Measurements from ENCODE around the gene OAT.
A peak's percentile ranks its signal among the peaks of the same experiment; 100 is the strongest.

Gene OAT

DNA sequence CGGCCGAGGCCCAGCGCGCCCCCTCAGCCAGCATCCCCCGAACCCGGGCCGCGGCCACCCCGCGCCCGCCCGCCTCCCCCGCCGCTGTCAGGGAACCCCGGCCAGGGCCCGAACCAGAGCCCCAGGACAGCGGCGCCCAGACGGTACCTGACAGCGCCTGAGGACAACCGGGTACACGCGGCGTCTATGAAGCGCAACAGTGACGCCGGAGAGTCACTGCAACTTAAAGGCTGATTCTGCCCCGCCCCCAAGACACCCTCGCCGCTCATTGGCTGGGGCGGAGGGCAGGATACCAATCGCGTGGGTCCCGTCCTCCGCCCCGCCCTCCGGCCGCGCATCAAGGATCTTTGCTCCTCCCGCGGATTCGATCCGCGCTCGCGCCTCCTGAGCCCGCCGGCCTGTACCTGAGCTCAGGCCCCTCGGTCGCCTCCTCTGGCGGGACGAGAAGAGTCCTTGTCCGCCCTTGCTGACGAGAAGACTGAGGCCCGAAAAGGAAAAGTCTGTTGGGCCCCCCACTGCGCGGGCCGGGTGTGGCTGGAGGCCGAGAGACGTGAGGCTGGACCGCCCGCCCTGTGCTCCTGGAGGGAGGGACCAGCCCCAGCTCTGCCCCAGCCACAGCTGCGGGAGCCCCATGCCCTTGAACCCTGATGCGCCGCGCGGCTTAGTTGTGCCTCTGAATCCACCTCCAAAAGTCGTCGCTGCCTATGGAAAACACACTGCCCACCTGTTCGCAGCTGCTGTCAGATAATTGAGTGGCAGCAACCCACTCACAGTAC, at the start of gene OAT:
OAT (minus strand) TSS at position 198 of the 776 bp plus-strand sequence. CDS start 6,752 bp downstream, outside the sequence.
- peak; percentile 1 for TF ChIP-seq CTCF (IDR thresholded peaks at IDR 0.05; ENCODE audit: low read length, missing control alignments)
- peak; percentile 95 for DNase-seq (ENCODE audit: low read depth)
- H3K4me3 ChIP-seq (replicated peaks; ENCODE audit: low read depth, low read length) = peak within 1 kb of the TSS; percentile 77

DNA sequence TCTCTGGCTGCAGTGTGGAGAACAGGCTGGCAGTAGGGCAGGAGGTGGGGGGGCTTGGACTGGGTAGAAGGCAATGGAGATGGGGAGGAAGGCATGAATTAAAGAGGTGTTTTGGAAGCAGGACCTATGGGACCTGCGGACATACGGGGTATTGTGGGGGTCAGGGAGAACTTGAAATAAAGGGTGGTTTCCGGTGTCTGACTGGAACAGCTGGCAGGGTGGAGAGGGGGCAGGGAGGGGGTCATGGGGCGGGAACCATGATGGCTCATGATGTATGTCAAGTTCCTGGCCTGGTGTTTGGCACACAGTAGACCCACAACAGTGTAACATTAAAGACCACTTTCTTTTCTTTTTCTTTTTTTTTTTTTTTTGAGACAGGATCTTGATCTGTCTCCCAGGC, 48.4 kb upstream of the OAT start:
- no peak overlapping the region for H3K4me3 ChIP-seq (replicated peaks; ENCODE audit: low read depth, low read length)
- TF ChIP-seq CTCF (IDR thresholded peaks at IDR 0.05; ENCODE audit: low read length, missing control alignments) = no peak
- DNase-seq (ENCODE audit: low read depth) = no peak

GRCh38 chr10:124465777-124466488, 47.2 kb upstream of the OAT start:
- no peak for TF ChIP-seq CTCF (IDR thresholded peaks at IDR 0.05; ENCODE audit: low read length, missing control alignments)
- no peak overlapping the region for H3K4me3 ChIP-seq (replicated peaks; ENCODE audit: low read depth, low read length)
- DNase-seq (ENCODE audit: low read depth) = no peak

- H3K4me3 ChIP-seq (replicated peaks; ENCODE audit: low read depth, low read length) = no peak overlapping the region
- TF ChIP-seq CTCF (IDR thresholded peaks at IDR 0.05; ENCODE audit: low read length, missing control alignments) = no peak
- DNase-seq (ENCODE audit: low read depth) = no peak
These were observed 46.5 kb upstream of the OAT start for GRCh38 chr10:124465003-124465776.

- DNase-seq (ENCODE audit: low read depth) = no peak
- H3K4me3 ChIP-seq (replicated peaks; ENCODE audit: low read depth, low read length) = no peak overlapping the region
- no peak for TF ChIP-seq CTCF (IDR thresholded peaks at IDR 0.05; ENCODE audit: low read length, missing control alignments)
These were observed 45.6 kb upstream of the OAT start for GRCh38 chr10:124464028-124464965.

DNA sequence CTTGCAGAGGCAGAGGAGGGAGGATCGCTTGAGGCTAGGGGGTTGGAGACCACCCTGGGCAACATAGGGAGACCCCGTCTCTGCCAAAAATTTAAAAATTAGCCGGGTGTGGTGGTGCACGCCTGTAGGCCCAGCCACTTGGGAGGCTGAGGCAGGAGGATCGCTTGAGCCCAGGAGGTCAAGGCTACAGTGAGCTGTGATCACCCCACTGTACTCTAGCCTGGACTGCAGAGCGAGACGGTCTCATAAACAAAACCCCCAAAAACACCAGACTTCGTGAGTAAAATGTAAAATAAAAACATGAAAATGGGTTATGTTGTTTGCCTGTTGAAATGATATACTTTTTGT, 43.6 kb upstream of the OAT start:
- DNase-seq (ENCODE audit: low read depth) = no peak
- TF ChIP-seq CTCF (IDR thresholded peaks at IDR 0.05; ENCODE audit: low read length, missing control alignments) = no peak
- peak overlapping the region; percentile 71 for H3K4me3 ChIP-seq (replicated peaks; ENCODE audit: low read depth, low read length)

Measured in fibroblast of pulmonary artery (primary cell).